ENCODE measurements around the gene CHRNB2.

The CHRNB2 gene

DNA sequence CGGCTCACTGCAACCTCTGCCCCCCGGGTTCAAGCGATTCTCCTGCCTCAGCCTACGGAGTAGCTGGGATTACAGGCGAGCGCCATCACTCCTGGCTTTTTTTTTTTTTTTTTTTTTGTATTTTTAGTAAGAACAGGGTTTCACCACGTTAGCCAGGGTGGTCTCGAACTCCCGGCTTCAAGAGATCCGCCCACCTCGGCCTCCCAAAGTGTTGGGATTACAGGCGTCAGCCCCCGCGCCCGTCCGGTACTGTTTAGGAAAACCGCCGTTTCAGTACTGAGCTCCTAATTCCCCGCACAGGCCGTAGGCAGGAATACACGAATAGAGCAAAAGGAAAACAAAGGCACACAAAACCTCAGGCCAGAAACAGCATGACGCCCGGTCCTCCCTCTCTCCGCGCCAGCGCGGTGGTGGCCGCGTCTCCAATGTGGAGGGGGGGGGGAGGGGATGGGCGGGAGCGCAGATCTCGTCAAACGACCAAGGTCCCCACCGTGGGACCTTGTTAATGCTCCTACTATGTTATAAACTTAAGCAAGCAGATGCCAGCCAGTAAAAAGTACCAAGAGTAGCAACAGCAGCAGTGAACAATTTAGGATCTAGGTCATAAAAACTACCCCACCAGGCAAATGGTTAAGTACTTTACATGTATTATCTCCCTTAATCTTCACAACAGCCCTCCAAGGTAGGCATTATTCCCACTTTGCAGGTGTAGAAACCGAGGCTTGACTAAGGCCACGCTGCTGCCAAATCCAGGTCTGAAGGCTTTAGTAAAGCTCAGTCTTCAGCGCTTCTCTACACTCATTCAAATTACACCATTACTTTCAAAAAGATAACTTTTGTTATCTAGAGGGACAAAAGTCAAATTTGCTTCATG is 41.1 kb downstream of the CHRNB2 start:
- DNase-seq (ENCODE audit: extremely low spot score), result peak; percentile 67
- POLR2A ChIA-PET, result interaction anchor here (0.7 kb wide), 1 partner anchor 18 kb away, joined by 3 read pairs; no protein-coding TSS in a partner anchor
- CTCF ChIA-PET, result no interaction called here
- TF ChIP-seq NFRKB (IDR thresholded peaks at IDR 0.05) (no peak), TARDBP (IDR thresholded peaks at IDR 0.05) (no peak), FOXK2 (IDR thresholded peaks at IDR 0.05) (no peak), L3MBTL2 (conservative IDR thresholded peaks at IDR 0.05) (no peak), ARNT (IDR thresholded peaks at IDR 0.05) (no peak), SP1 (IDR thresholded peaks at IDR 0.05) (no peak), FOXM1 (IDR thresholded peaks at IDR 0.05; ENCODE audit: borderline replicate concordance) (no peak)

- ChIA-PET POLR2A (interaction anchor here (0.8 to 2.9 kb wide), 3 partner anchors 15 to 327 kb away, joined by 3 to 8 read pairs (median 3); partner anchors contain the start of gene PMVK), CTCF (interaction anchor here (0.6 kb wide), 1 partner anchor 105 kb away, joined by 6 read pairs; no protein-coding TSS in a partner anchor)
- DNase-seq (ENCODE audit: extremely low spot score), result no peak
- no peak for TF ChIP-seq ELF4 (IDR thresholded peaks at IDR 0.05)
- no peak for TF ChIP-seq FOXM1 (IDR thresholded peaks at IDR 0.05; ENCODE audit: borderline replicate concordance)
- no peak for TF ChIP-seq FOXA1 (IDR thresholded peaks at IDR 0.05)
- no peak for TF ChIP-seq TARDBP (IDR thresholded peaks at IDR 0.05)
- TF ChIP-seq L3MBTL2 (conservative IDR thresholded peaks at IDR 0.05), result no peak
These were observed 42.1 kb downstream of the CHRNB2 start for GRCh38 chr1:154609398-154610380.

DNA sequence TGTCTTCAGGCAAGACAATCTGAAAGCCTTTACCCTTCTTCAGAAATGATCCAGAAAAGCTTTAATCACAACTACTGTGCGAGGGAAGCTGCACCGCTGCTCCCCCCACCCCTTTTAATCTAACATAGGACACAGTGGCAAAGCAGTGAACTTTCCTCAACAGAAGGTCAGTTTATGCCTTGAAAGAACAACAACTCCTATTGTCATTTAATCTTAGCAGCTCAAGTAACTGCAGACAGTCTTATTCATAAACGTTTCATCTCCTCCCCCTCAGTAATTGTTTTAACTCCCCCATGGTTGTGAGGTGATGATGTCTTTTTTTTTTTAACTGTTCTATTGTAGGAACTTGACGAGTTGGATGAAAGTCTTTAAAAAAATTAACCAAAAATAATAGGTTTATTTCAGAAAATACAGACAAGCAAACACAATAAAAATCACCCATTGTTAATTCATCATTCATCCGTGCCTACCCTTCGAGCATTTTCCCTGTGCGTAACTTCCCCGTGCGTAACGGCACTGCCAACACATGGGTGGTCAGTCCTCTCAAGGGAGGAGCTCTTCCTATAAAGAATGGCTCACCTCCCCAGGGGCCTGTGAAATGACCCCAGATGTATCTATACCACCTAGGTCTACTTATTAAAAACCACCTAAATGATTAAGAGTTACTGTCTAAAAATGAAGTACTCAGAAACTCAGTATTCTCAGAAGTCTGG is 43.7 kb downstream of the CHRNB2 start:
- POLR2A ChIA-PET, result interaction anchor here (0.7 to 2.9 kb wide), 4 partner anchors 9 to 21 kb away, joined by 3 to 8 read pairs (median 3); no protein-coding TSS in a partner anchor
- CTCF ChIA-PET, result no interaction called here
- DNase-seq (ENCODE audit: extremely low spot score), result no peak
- TF ChIP-seq L3MBTL2 (conservative IDR thresholded peaks at IDR 0.05), result no peak
- TF ChIP-seq BHLHE40 (IDR thresholded peaks at IDR 0.05; ENCODE audit: borderline replicate concordance), result no peak
- TF ChIP-seq NFRKB (IDR thresholded peaks at IDR 0.05), result no peak
- TF ChIP-seq ARNT (IDR thresholded peaks at IDR 0.05), result no peak
- no peak for TF ChIP-seq LEF1 (IDR thresholded peaks at IDR 0.05; ENCODE audit: borderline replicate concordance)
- no peak for TF ChIP-seq FOXK2 (IDR thresholded peaks at IDR 0.05)
- no peak for TF ChIP-seq FOXM1 (IDR thresholded peaks at IDR 0.05; ENCODE audit: borderline replicate concordance)
- no peak for TF ChIP-seq FOXA1 (IDR thresholded peaks at IDR 0.05)
- no peak for TF ChIP-seq CTBP1 (IDR thresholded peaks at IDR 0.05; ENCODE audit: borderline replicate concordance)
- TF ChIP-seq PKNOX1 (IDR thresholded peaks at IDR 0.05), result no peak
- no peak for TF ChIP-seq SUZ12 (IDR thresholded peaks at IDR 0.05)
- no peak for TF ChIP-seq ZNF384 (IDR thresholded peaks at IDR 0.05)
- no peak for TF ChIP-seq ELF4 (IDR thresholded peaks at IDR 0.05)

- DNase-seq (ENCODE audit: extremely low spot score), result no peak
- POLR2A ChIA-PET, result no interaction called here
- TF ChIP-seq SUZ12 (IDR thresholded peaks at IDR 0.05) (no peak), FOXK2 (IDR thresholded peaks at IDR 0.05) (no peak), FOXA1 (IDR thresholded peaks at IDR 0.05) (no peak), ZNF384 (IDR thresholded peaks at IDR 0.05) (no peak), NFRKB (IDR thresholded peaks at IDR 0.05) (no peak), SP1 (IDR thresholded peaks at IDR 0.05) (no peak), BHLHE40 (IDR thresholded peaks at IDR 0.05; ENCODE audit: borderline replicate concordance) (no peak), ARNT (IDR thresholded peaks at IDR 0.05) (no peak), LEF1 (IDR thresholded peaks at IDR 0.05; ENCODE audit: borderline replicate concordance) (no peak)
- CTCF ChIA-PET, result no interaction called here
These were observed 46.7 kb downstream of the CHRNB2 start for GRCh38 chr1:154614247-154614646.

GRCh38 chr1:154614901-154615300 is 47.3 kb downstream of the CHRNB2 start:
- TF ChIP-seq L3MBTL2 (conservative IDR thresholded peaks at IDR 0.05), result no peak
- no peak for TF ChIP-seq NFRKB (IDR thresholded peaks at IDR 0.05)
- TF ChIP-seq ZNF384 (IDR thresholded peaks at IDR 0.05), result no peak
- no peak for TF ChIP-seq ELF4 (IDR thresholded peaks at IDR 0.05)
- TF ChIP-seq TARDBP (IDR thresholded peaks at IDR 0.05), result no peak
- no peak for TF ChIP-seq HDGF (IDR thresholded peaks at IDR 0.05; ENCODE audit: borderline replicate concordance)
- TF ChIP-seq BHLHE40 (IDR thresholded peaks at IDR 0.05; ENCODE audit: borderline replicate concordance), result no peak
- no peak for TF ChIP-seq ARNT (IDR thresholded peaks at IDR 0.05)
- TF ChIP-seq FOXM1 (IDR thresholded peaks at IDR 0.05; ENCODE audit: borderline replicate concordance), result no peak
- no peak for TF ChIP-seq LEF1 (IDR thresholded peaks at IDR 0.05; ENCODE audit: borderline replicate concordance)
- TF ChIP-seq FOXA1 (IDR thresholded peaks at IDR 0.05), result no peak
- TF ChIP-seq FOXK2 (IDR thresholded peaks at IDR 0.05), result no peak
- TF ChIP-seq CTBP1 (IDR thresholded peaks at IDR 0.05; ENCODE audit: borderline replicate concordance), result no peak
- TF ChIP-seq SUZ12 (IDR thresholded peaks at IDR 0.05), result no peak
- TF ChIP-seq PKNOX1 (IDR thresholded peaks at IDR 0.05), result no peak
- no peak for TF ChIP-seq SP1 (IDR thresholded peaks at IDR 0.05)
- ChIA-PET CTCF (no interaction called here), POLR2A (no interaction called here)
- no peak for DNase-seq (ENCODE audit: extremely low spot score)
